Fibroblast of skin of left quadriceps (primary cell): ENCODE data around the gene PLCH1.

ENCODE experiments used
- DNase-seq, 2 experiments: peaks; one replicate each; pipeline ENCODE4 v3.0.0-alpha.2; 2013; ENCODE audit warnings: low read depth in 2 of 2

The PLCH1 gene

DNA sequence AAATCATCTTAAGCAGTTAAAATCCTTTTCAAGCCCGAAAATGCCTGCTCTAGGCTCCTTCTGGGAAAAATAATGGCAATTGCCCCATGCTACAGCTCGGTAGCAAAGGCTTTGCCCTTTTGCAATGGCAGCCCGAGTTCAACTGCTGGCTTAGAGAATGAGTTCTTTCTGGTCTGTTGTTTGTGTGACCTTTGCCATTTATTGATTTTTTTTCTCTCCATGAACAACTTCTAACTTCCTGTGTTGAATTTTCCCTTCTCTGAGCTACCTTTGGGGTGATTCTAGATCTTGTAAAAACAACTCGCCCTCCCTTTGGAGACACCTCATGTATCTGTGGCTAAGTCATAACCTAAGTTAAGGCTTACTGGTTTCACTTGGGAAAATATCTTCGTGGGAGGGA lies 139.3 kb downstream of the PLCH1 start:
- DNase-seq: no peak

DNA sequence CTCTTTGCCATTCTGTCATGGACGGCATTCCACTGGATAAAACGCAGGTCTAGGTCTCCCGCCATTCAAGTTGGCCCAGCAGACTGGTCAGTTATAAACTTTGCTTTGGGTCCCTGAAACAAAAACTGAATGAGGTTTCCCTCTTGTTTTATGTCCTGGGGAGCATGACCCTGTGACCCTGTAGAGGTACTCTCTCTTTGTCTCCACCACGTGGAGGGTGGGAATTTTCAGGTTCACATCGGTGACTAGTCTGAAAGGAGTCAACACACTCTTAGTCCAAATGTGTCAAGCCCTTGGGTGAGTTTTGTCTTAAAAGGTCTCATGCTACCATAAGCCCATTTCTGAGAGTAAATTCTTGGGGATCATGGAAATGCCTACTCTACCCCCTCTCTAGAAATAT lies 139.9 kb downstream of the PLCH1 start:
- no peak for DNase-seq

DNA sequence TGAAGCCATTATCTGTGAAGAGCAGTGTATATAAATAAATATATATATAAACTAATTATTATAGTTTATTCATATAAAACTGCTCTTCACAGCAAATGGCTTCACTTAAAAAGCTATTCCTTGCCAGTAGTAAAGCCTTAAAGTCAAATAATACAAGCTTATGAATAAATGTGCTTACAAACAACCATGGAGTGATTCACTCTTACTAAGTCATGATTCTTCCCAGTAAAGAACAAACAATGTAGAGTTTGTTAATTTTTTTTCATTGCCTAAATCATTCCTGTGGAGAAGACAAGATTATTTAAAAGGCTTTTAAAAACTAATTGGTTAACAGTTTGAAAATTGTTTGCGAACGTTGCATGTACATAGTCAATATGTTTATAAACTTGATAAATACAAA lies 140.7 kb downstream of the PLCH1 start:
- DNase-seq: no peak

DNA sequence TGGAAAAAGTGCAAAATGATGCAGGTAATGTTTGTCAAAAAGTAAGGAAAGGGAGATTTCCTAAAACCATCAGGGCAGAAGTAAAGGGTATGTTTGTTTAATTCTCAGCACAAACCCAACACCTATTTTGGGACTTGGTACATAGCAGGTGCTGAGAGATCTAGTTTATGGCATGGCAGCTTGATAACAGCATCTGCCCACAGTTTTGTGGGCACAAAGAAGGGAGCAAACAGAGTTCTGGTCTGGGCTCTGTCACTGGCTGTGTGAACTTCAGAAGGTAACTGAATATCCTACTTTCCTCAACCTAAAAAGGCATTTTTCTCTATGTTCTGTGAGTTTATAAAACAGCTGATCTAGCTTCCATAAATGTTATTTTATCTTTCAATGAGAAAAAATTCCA lies 141.6 kb downstream of the PLCH1 start:
- DNase-seq: no peak

DNA sequence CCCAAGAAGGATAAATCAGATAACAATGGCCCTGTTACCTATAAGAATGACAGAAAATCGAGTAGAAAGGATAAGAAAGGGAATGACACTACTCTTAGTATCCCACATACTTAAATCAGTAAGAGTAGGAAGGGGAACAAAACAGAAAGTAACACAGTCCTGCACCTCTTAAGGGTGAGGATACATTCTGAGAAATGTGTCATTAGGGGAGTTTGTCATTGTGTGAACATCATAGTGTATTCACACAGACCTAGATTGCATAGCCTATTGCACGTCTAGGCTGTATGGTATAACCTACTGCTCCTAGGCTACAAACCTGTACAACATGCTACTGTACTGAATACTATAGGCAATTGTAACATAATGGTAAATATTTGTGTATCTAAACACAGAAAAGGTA lies 142.6 kb downstream of the PLCH1 start:
- DNase-seq: no peak

DNA sequence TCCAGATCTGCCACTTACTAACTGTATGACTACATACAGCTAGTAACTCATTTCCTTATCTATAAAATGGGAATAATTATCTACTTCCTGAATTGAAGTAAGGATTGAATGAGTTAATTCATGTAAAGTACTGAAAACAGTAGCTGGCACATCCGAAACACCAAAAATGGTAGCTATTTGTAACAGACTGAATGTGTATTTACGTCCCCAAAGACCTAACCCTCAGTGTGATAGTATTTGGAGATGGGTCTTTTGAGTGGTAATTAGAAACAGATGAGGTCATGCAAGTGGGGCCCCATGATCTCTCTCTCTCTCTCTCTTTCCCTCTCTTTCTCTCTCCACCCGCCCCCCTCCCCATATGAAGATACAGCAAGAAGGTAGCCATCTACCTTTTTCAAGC lies 146.2 kb downstream of the PLCH1 start:
- DNase-seq: no peak

DNA sequence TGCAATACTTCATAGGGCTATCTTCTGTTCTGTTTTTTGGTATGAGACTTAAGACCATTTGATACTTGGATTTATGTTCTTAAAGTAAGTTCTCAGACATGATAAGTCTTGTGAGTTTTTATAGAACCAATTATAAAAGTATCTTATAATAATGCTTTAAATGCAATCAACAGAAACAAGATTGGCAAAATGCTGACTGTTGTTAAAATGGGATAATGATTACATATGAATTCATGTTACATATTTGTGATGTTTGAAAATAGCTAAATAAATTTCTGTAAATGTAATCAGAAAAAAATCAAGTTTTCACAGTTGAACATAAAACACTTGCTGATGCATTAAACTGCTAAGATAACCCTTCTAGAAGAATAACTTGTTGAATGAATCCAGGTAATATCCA lies 148.3 kb downstream of the PLCH1 start:
- no peak for DNase-seq

DNA sequence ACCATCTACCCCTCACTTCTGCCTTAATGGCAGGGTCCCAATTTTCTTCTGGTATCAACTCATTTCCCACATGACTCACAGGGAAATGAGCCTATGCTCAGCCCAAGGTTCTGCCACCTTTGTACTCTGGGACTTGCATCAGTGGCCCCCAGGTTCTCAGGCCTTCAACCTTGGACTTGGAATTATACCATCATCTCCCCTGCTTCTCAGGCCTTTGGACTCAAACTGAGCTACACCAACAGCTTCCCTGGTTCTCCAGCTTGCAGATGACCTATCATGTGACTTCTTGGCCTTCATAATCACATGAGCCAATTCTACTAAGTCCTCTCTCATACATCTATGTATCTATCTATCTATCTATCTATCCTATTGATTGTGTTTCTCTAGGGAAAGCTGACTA lies 149.5 kb downstream of the PLCH1 start:
- no peak for DNase-seq

DNA sequence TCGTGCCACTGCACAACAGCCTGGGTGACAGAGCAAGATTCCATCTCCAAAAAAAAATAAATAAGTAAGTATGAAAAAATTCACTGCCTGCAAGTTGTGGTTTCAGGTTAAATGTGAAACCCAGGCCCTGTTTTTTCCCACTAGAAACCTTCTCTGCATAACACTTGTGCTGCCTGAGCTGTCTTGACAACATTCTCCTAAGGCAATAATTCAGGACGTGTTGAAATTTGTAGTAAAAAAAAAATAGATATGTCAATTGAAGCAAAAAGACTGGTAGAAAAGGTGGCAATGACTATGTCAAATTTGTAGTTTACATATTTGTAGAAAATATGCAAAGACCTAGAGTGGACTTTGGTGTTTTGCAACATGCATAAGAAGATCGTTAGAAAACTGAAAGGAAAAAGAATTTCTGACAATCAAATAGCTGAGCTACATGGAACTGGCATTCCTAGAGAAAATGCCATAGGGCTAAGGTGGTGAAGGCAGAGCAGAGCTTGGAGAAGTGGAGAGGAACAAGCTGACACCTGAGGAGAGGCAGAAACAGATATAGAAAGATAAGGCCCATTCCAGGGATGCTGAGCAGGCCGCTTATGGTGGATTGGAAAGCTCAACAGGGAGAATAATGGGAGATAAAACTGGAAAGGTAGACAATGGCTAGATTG lies 150.2 kb downstream of the PLCH1 start:
- no peak for DNase-seq

DNA sequence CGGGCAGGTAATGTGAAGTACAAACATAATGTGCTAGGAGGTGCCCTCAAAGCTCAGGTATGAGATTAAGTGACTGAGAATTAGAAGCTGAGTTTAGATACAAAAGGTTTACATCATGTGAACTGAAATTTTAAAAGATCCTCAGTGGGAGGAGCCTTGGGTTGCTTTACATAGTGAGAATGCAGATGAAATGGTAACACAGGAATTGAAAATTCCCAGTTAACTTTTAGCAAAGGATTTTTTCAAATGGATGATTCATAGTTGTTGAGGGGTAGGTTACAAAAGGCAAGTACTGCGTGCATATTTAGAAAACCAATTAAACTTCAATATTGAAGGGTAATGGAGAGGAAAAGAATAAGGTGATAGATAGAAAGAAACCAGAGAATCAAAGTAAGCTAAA lies 157.3 kb downstream of the PLCH1 start:
- no peak for DNase-seq

DNA sequence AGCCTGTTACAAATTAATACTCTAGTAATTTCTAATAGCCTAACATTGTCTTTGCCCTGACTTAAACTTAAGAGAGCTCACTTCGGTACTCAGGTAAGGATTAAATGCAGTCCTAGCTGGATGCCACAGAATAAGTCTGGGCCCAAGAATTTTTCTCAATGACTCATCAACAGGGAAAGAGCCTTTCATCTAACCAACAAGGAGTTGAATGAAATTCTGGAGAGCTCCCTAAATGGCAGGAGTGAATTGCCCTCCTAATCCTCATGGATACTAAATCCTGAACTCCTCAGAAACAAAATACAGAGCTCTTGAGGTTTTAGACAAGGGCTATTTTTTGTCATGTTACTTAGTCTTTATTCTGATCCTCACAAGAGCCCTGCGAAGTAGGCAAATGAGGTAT lies 159.5 kb downstream of the PLCH1 start:
- DNase-seq: no peak

DNA sequence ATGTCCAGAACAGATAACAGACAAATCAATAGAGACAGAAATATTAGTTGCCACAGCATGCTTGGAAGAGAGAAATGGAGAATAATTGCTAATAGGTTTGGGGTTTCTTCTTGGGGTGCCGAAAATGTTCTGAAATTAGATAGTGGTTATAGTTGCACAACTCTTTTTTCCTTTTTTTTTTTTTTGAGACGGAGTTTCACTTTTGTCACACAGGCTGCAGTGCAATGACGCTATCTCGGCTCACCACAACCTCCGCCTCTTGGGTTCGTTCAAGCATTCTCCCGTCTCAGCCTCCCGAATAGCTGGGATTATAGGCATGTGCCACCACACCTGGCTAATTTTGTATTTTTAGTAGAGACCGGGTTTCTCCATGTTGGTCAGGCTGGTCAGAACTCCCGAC lies 163.3 kb downstream of the PLCH1 start:
- DNase-seq: no peak

DNA sequence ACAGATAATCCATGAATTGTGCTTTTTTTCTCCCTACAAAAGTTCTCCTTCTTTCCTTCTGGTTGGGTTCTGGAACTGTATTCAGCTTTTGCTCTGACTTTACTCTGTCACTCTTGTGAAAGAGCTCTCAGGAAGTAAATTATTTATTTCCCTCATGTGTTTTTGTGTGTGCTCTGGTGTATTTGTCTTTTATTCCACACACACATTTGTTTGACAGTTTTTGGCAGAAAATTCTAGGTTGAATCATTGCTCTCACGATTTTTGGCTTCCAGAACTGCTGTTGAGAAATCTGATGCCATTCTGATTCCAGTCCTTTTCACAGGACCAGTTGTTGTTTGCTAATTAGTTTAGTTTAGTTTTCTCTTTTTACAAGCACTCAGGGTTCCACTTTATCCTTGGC lies 172.8 kb downstream of the PLCH1 start:
- peak; percentile 34 to 42 for DNase-seq

DNA sequence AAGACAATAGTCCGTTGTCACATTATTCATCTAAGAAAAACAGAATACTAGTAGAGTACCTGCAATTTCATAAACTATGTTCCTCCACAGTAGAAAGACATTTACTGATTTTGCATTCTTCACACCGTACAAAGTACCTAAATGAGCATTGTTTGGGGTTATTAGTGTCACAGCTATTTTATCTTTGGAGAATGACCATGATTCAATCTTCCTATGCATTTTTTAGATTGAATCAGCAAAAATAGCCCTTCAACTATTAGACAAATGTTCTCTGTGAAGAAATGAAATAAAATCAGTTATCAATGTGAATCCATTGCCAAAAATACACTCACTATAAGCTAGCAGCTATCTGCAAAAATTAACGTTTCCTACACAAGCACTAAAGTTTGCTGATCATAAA lies 176.6 kb downstream of the PLCH1 start:
- no peak for DNase-seq

DNA sequence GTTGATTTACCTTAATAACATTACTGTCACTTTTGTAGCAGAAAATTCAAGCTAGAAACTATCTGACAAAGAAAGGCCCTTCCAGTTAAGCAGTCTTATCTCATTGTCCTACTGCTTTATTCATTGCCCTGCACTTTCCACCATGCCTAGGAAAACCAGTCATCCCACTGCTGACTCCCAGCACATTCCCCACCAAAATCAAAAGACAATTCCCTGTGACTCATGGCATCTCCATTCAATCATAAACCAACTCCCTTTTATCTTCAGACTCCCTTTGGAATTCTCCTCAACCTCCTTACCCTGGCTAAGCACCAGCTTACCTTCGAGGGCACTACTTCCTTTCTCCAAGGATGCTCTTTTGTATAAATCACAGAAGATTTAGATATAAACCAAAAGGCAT lies 184.3 kb downstream of the PLCH1 start:
- no peak for DNase-seq

DNA sequence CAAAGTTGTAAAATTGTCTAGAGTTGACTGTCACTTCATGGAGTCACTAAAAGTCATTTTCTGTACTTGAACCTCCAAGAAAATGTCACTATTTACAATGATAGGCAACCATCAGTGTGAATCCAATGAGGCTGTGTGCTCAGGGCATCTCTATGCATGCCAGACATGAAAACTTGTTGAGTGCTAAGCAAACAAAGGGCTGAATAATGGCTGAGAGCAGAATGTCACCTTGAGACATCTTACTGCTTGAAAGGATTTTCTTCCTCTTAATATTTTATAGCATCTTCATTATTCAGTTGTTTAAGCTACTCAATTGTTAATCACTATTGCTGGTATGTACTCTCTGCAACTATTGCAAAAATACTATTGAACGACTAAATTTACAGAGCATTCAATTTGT lies 184.7 kb downstream of the PLCH1 start:
- no peak for DNase-seq

DNA sequence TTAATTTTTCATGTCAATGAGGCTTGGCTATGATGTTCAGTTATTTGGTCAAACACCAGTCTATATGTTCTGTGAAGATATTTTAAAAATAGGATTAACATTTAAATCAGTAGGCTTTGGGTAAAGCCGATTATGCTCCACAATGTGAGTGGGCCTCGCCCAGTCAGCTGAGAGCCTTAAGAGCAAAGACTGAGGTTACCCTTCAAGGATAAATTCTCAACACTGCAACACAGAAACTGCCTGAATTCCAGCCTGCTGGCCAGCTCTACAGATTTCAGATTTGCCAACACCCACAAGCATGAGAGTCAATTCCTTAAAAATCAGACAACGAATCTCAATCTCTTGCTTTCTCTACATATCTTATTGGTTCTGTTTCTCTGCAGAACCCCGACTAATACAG lies 188.3 kb downstream of the PLCH1 start:
- DNase-seq: no peak

DNA sequence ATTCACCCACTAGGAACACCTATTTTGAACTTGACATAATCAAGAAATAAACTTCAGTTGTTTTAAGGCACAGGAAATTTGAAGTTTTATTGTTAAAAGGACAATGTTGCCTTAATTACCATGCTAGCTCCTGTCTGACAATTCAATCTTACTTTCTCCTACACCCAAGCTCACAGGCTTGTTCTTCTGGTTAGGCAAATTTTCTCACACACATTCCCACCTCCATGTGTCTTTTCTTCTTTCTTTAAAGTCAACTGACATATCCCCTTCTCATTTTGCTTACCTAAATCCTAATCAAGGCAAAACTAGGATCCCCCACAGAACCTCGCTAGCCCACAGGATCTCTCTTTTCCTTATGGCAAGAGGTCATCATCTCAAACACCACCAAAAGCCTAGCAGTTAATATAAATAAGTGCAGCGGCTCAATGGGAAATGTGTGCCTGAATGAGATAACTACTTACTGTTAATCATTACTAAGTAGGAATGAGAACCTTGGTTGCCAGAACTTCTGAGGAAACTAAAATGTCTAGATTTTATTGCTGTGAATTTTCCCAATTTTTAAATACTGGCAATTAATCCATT lies 189.3 kb downstream of the PLCH1 start:
- DNase-seq: no peak

DNA sequence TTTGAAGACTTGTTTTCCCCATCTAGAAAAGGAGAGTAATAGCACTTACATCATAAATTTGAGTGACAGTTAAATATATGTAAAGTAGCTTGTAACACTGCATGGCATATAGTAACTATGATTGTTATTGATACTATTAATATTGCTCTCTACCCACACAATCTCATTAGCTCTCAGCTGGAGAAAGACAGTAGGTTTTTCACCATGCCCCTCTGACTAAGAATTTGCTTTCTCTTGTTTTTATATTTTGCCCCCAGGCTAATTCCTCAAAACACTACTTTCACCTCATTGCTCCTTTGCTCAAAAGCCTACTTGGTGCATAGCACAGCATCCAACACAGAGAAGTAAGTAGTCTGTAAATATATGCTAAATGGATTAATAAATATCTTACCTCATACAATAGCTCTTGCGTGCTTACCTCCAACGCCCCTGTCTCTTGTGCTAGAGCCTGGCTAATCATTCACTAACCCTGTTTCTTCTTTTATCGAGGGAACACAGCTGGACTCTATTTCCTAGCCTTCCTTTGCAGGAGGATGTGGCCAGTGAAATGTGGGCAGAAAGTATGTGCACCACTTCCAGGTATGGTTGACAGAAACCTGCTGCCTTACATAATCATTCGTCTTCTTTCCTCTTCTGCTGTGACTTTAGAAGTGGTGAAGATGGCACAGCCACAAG lies 190.0 kb downstream of the PLCH1 start:
- DNase-seq: no peak

DNA sequence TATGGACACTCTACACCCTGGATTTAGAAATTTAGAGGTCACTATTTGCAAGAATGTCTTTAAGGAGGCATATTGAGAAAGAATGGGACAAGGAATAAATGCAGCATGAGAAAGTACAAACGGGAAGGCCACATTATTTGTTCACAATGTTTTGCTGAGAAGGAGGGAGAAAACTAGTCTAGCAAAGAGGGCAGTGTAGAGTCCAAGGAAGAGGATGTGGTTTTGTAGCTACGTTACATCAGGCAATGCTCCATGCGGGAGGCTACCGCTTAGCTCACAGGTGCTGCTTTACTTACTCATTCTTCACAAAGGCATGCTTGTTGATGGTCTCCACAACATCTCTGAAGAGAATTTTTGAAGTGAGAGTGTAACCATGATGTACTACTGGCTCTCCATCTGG lies 191.1 kb downstream of the PLCH1 start:
- DNase-seq: no peak

DNA sequence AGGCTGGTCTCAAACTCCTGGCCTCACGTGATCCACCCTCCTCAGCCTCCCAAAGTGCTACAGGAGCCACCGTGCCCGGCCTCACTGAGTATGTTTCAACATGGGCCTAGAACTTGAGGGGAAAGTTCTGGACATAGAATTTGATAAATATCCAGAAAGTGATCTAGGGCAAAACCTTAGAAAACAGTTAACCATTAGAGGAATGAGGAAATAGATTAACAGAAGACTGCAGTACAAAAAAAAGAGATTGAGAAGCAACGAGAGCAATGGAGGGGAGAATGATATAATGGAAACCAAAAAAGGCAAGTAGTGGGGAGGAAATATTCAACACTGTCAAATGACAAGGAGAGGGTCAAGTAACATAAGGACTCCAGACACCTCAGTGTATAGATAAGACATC lies 191.5 kb downstream of the PLCH1 start:
- DNase-seq: no peak

DNA sequence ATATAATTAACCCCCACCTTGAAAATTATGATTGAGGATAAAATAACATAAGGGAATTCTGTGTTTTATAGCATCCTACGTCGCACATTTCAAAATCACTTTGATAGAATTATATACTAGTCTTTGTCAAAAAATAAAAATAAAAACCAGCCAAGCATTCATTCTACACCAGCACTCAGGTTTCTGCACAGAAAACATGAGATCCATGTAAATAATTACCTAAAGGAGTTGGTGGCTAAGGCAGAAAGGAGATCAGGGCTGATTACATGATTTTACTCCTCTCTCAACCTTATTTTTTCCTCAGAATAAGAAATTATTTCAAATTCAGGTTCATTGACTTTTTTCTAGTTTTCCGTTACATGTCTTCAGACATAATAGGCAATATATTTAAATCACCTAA lies 194.5 kb downstream of the PLCH1 start:
- DNase-seq: no peak

DNA sequence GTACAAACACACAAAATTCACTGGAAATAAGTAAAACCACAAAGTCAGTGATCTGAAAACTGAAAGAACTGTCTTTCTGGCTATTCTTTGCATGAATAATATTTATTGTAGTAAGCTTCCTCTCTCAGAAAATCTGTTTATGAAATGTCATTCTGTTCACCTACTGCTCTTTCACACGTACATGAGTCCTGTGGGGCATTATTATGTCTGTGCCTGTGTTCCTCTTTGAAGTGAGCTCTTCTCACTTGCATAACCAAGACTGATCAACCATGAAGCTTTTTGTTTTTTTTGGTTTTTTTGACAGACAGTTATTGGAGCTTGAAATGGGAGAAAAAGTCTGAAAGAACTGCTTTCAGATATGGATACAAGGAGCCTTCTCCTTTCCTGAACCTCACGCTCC lies 195.8 kb downstream of the PLCH1 start:
- no peak for DNase-seq

DNA sequence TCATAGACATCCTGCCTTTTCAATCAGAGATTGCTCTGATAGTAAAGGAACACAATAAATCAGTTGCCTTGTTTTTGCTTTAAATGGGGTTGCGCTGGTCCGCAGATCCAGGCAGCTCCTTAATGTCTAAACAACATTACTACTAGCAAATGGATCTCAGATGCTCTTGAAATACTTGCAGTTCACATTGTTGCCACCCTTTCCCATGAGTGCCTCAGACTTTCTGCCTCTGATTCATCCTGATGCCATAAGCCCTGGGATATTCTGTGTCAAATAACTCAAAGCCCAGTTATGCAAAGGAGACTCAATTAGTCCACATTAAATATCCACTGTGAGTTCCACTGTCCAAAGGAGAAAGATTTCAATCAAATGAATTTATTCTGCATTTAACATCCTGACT lies 196.7 kb downstream of the PLCH1 start:
- DNase-seq: peak in 1 of 2 experiments; percentile 8
